Liver (tissue), 9 donors: ENCODE results near the gene USP40. TPM values are rescaled to one million over a fixed set of nuclear protein-coding genes. Genes with fewer than 3 reads are reported as not detected.

Experiments used
- DNase-seq: peaks from one replicate; pipeline ENCODE4 v3.0.0-alpha.2; 2017; ENCODE audit warnings: low spot score
- H3K27ac ChIP-seq, 2 donors: one replicate each; pipeline ENCODE4 v1.7.0; 2013; ENCODE audit warnings: inconsistent platforms in 2 of 2, low read length in 2 of 2, control low read depth in 1 of 2, low read depth in 1 of 2, mild to moderate bottlenecking in 1 of 2
- H3K27me3 ChIP-seq, 4 donors: one replicate each; pipeline versions ENCODE4 v1.6.1 to v1.7.0; 2013; ENCODE audit warnings: low read length in 3 of 4, inconsistent platforms in 1 of 4, mild to moderate bottlenecking in 1 of 4, moderate library complexity in 1 of 4; ENCODE audit not compliant: control insufficient read depth in 4 of 4, insufficient read depth in 4 of 4
- H3K36me3 ChIP-seq, 4 donors: one replicate each; pipeline versions ENCODE4 v1.6.1 to v1.7.0; 2013; ENCODE audit warnings: low read length in 3 of 4, mild to moderate bottlenecking in 3 of 4, low read depth in 1 of 4, moderate library complexity in 1 of 4; ENCODE audit not compliant: control insufficient read depth in 4 of 4, insufficient read depth in 3 of 4
- H3K4me1 ChIP-seq, 4 donors: one replicate each; pipeline versions ENCODE4 v1.6.1 to v1.7.0; 2013; ENCODE audit warnings: low read length in 3 of 4, mild to moderate bottlenecking in 3 of 4, moderate library complexity in 1 of 4; ENCODE audit not compliant: control insufficient read depth in 4 of 4, insufficient read depth in 4 of 4
- H3K4me3 ChIP-seq, 3 donors: one replicate each; pipeline versions ENCODE4 v1.6.1 to v1.7.0; 2013; ENCODE audit warnings: low read length in 3 of 3, control low read depth in 1 of 3, low read depth in 1 of 3, mild to moderate bottlenecking in 1 of 3
- H3K9ac ChIP-seq, 2 donors: one replicate each; pipeline ENCODE4 v1.7.0; 2013; ENCODE audit warnings: low read length in 2 of 2, mild to moderate bottlenecking in 2 of 2, moderate library complexity in 2 of 2, control low read depth in 1 of 2, low read depth in 1 of 2
- H3K9me3 ChIP-seq, 4 donors: one replicate each; pipeline versions ENCODE4 v1.6.1 to v1.7.0; 2013; ENCODE audit warnings: low read length in 3 of 4; ENCODE audit not compliant: control insufficient read depth in 4 of 4
- EGR1 ChIP-seq, 2 donors: IDR thresholded peaks; 2 replicates each; pipeline ENCODE4 v1.6.1; 2016 to 2018; ENCODE audit warnings: antibody characterized with exemption in 2 of 2, low read depth in 2 of 2
- FOXA1 ChIP-seq: IDR thresholded peaks from 2 replicates; pipeline ENCODE4 v1.6.1; 2016; ENCODE audit warnings: antibody characterized with exemption
- FOXA2 ChIP-seq: IDR thresholded peaks from 2 replicates; pipeline ENCODE4 v1.6.1; 2016; ENCODE audit warnings: antibody characterized with exemption
- GABPA ChIP-seq, 2 donors: IDR thresholded peaks in 1 of 2; conservative IDR thresholded peaks in 1 of 2; 2 replicates each; pipeline ENCODE4 v1.6.1; 2016; ENCODE audit warnings: antibody characterized with exemption in 2 of 2, mild to moderate bottlenecking in 1 of 2, moderate library complexity in 1 of 2
- HNF4A ChIP-seq, 2 donors: conservative IDR thresholded peaks; 2 replicates each; pipeline ENCODE4 v1.6.1; 2016; ENCODE audit warnings: antibody characterized with exemption in 2 of 2, mild to moderate bottlenecking in 2 of 2
- HNF4G ChIP-seq: IDR thresholded peaks from 2 replicates; pipeline ENCODE4 v1.6.1; 2016; ENCODE audit warnings: antibody characterized with exemption
- JUND ChIP-seq, 2 donors: IDR thresholded peaks; 2 replicates each; pipeline ENCODE4 v1.6.1; 2016; ENCODE audit warnings: antibody characterized with exemption in 2 of 2
- NR2F2 ChIP-seq: IDR thresholded peaks from 2 replicates; pipeline ENCODE4 v1.6.1; 2016; ENCODE audit warnings: antibody characterized with exemption
- RAD21 ChIP-seq, 2 donors: IDR thresholded peaks; 2 replicates each; pipeline ENCODE4 v1.6.1; 2016; ENCODE audit warnings: antibody characterized with exemption in 2 of 2, mild to moderate bottlenecking in 2 of 2
- RXRA ChIP-seq, 2 donors: IDR thresholded peaks; 2 replicates each; pipeline ENCODE4 v1.6.1; 2017 to 2018; ENCODE audit warnings: antibody characterized with exemption in 2 of 2, mild to moderate bottlenecking in 1 of 2
- SP1 ChIP-seq: IDR thresholded peaks from 2 replicates; pipeline ENCODE4 v1.6.1; 2018; ENCODE audit warnings: antibody characterized with exemption, mild to moderate bottlenecking
- TAF1 ChIP-seq: conservative IDR thresholded peaks from 2 replicates; pipeline ENCODE4 v1.6.1; 2016; ENCODE audit warnings: antibody characterized with exemption, mild to moderate bottlenecking
- YY1 ChIP-seq: IDR thresholded peaks from 2 replicates; pipeline ENCODE4 v1.6.1; 2016; ENCODE audit warnings: antibody characterized with exemption, mild to moderate bottlenecking
- WGBS: extraction: QIAGEN DNeasy Blood & Tissue Kit; methylation state at CpG from one replicate; pipeline ENCODE4 v1.1.7; 2013; 5-methylcytosine and 5-hydroxymethylcytosine counted together
- polyA plus RNA-seq, 2 donors: library from polyadenylated mRNA; stranded (reverse) in 1 of 2; unstranded in 1 of 2; fragments of 200-250 nt in 1 of 2; fragments of >200 nt in 1 of 2; fragmentation: Nextera tagmentation in 1 of 2; extraction: Ambion mirVana in 1 of 2; gene quantifications; one replicate each; pipeline versions ENCODE4 v1.2.1 to v1.2.3, GENCODE V29; 2013 to 2015
- total RNA-seq, 2 donors: library from RNA; depleted of rRNA; stranded (reverse); fragments of >200 nt; gene quantifications; one replicate each; pipeline ENCODE4 v1.2.3, GENCODE V29; 2014
- TF ChIP-seq, protein P1 (sequence below): IDR thresholded peaks from 2 replicates; pipeline ENCODE4 v1.6.1; 2016; ENCODE audit warnings: antibody characterized with exemption
- TF ChIP-seq, protein P2 (sequence below): IDR thresholded peaks from 2 replicates; pipeline ENCODE4 v1.6.1; 2016; ENCODE audit warnings: antibody characterized with exemption
- TF ChIP-seq, protein P3 (sequence below): IDR thresholded peaks from 2 replicates; pipeline ENCODE4 v1.6.1; 2016; ENCODE audit warnings: antibody characterized with exemption, mild to moderate bottlenecking
- TF ChIP-seq, protein P4 (sequence below): IDR thresholded peaks from 2 replicates; pipeline ENCODE4 v1.6.1; 2016; ENCODE audit warnings: antibody characterized with exemption
- TF ChIP-seq, protein P5 (sequence below): fragments of 150-350 bp; IDR thresholded peaks from 2 replicates; pipeline ENCODE4 v1.5.1; 2017; ENCODE audit warnings: improper control_type of control experiment, low read depth, low read length; ENCODE audit not compliant: missing input control
- donor health status: healthy.
- donor health status: healthy.
- donor health status: healthy.
- donor health status: healthy.
- donor health status: healthy.

The USP40 gene
- total and polyA plus RNA-seq, 4 donors, result 12.0 to 29.0 (median 17.1) TPM

DNA sequence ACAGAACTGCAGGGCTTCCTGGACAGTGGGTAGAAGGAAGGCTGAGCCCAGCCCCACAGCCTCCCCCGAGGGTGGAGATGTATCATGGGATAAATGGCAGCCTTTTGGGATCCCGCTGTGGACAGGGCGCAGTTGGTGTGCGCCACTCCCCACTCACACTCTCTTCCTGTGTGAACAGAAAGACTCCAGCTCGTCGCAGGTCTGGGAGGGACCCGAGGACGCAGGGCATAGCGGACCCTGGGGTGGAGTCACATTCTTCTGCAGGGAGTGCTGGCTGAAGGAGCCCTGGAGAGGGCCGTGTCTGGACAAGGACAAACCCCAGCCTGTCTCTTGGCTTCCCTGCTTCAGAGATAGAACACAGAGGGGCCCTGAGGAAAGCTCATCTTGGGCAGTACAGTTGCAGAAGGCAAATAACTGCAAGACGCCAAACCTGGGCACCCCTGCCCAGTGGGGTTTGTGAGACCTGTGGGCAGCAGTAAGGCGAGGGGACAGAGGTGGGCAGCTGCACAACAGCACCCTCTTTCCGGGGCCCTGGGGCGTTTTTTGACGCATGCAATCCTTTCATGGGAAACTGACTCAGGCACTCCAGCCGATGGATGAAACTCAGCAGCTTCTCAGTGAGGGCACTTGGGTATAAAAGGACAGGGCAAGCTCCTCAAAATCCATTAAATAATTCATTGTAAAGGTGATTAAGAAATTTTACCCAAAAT, 101.9 kb downstream of the USP40 start (continued):
- no peak for TF ChIP-seq YY1
- TF ChIP-seq GABPA (IDR thresholded peaks at IDR 0.05 in 1 of 2, conservative IDR thresholded peaks at IDR 0.05 in 1 of 2), result no peak
- no peak for TF ChIP-seq RAD21 (IDR thresholded peaks at IDR 0.05)
- no peak for TF ChIP-seq FOXA2
- no peak for TF ChIP-seq SP1
- TF ChIP-seq, protein P1, sequence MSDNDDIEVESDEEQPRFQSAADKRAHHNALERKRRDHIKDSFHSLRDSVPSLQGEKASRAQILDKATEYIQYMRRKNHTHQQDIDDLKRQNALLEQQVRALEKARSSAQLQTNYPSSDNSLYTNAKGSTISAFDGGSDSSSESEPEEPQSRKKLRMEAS, result no peak
- no peak for TF ChIP-seq HNF4G
- TF ChIP-seq FOXA1, result no peak

DNA sequence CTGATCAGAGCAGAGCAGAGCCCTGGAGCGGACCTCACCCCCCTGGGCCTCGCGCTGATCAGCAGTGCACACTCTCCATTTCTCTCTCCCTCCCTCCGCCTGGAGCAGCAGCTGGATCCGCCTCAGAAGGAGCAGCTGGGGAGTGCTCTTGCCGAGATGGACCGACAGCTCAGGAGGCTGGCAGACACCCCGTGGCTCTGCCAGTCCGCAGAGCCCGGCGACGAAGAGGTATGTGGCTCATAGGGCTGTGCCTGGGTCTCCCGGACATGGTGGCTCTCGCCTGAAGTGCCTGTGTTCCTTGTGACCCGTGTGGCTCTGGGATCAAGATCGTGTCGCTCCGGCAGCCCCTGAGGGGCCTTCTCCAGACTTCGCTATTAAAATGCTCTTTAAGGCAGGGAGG, 102.5 kb downstream of the USP40 start:
- H3K27ac ChIP-seq, result no peak overlapping the region
- TF ChIP-seq, protein P2, sequence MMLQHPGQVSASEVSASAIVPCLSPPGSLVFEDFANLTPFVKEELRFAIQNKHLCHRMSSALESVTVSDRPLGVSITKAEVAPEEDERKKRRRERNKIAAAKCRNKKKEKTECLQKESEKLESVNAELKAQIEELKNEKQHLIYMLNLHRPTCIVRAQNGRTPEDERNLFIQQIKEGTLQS, result no peak
- TF ChIP-seq FOXA1, result no peak
- no peak for TF ChIP-seq EGR1 (IDR thresholded peaks at IDR 0.05; ENCODE audit: low read depth in 2 of 2)
- TF ChIP-seq, protein P1, result no peak
- TF ChIP-seq HNF4G, result no peak
- TF ChIP-seq TAF1, result no peak
- no peak for TF ChIP-seq JUND (IDR thresholded peaks at IDR 0.05)
- no peak for TF ChIP-seq GABPA (IDR thresholded peaks at IDR 0.05 in 1 of 2, conservative IDR thresholded peaks at IDR 0.05 in 1 of 2)
- no peak for TF ChIP-seq RAD21 (IDR thresholded peaks at IDR 0.05)
- no peak for TF ChIP-seq RXRA (IDR thresholded peaks at IDR 0.05)
- no peak for TF ChIP-seq SP1
- no peak for TF ChIP-seq NR2F2
- TF ChIP-seq FOXA2, result no peak
- TF ChIP-seq, protein P3, sequence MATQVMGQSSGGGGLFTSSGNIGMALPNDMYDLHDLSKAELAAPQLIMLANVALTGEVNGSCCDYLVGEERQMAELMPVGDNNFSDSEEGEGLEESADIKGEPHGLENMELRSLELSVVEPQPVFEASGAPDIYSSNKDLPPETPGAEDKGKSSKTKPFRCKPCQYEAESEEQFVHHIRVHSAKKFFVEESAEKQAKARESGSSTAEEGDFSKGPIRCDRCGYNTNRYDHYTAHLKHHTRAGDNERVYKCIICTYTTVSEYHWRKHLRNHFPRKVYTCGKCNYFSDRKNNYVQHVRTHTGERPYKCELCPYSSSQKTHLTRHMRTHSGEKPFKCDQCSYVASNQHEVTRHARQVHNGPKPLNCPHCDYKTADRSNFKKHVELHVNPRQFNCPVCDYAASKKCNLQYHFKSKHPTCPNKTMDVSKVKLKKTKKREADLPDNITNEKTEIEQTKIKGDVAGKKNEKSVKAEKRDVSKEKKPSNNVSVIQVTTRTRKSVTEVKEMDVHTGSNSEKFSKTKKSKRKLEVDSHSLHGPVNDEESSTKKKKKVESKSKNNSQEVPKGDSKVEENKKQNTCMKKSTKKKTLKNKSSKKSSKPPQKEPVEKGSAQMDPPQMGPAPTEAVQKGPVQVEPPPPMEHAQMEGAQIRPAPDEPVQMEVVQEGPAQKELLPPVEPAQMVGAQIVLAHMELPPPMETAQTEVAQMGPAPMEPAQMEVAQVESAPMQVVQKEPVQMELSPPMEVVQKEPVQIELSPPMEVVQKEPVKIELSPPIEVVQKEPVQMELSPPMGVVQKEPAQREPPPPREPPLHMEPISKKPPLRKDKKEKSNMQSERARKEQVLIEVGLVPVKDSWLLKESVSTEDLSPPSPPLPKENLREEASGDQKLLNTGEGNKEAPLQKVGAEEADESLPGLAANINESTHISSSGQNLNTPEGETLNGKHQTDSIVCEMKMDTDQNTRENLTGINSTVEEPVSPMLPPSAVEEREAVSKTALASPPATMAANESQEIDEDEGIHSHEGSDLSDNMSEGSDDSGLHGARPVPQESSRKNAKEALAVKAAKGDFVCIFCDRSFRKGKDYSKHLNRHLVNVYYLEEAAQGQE, result no peak
- TF ChIP-seq, protein P4, sequence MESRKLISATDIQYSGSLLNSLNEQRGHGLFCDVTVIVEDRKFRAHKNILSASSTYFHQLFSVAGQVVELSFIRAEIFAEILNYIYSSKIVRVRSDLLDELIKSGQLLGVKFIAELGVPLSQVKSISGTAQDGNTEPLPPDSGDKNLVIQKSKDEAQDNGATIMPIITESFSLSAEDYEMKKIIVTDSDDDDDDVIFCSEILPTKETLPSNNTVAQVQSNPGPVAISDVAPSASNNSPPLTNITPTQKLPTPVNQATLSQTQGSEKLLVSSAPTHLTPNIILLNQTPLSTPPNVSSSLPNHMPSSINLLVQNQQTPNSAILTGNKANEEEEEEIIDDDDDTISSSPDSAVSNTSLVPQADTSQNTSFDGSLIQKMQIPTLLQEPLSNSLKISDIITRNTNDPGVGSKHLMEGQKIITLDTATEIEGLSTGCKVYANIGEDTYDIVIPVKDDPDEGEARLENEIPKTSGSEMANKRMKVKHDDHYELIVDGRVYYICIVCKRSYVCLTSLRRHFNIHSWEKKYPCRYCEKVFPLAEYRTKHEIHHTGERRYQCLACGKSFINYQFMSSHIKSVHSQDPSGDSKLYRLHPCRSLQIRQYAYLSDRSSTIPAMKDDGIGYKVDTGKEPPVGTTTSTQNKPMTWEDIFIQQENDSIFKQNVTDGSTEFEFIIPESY, result no peak
- TF ChIP-seq HNF4A (conservative IDR thresholded peaks at IDR 0.05), result no peak
- TF ChIP-seq YY1, result no peak
- TF ChIP-seq, protein P5, sequence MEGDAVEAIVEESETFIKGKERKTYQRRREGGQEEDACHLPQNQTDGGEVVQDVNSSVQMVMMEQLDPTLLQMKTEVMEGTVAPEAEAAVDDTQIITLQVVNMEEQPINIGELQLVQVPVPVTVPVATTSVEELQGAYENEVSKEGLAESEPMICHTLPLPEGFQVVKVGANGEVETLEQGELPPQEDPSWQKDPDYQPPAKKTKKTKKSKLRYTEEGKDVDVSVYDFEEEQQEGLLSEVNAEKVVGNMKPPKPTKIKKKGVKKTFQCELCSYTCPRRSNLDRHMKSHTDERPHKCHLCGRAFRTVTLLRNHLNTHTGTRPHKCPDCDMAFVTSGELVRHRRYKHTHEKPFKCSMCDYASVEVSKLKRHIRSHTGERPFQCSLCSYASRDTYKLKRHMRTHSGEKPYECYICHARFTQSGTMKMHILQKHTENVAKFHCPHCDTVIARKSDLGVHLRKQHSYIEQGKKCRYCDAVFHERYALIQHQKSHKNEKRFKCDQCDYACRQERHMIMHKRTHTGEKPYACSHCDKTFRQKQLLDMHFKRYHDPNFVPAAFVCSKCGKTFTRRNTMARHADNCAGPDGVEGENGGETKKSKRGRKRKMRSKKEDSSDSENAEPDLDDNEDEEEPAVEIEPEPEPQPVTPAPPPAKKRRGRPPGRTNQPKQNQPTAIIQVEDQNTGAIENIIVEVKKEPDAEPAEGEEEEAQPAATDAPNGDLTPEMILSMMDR, result no peak
- 97% methylated on average over 19 of the region's 19 CpGs for WGBS
- H3K36me3 ChIP-seq, result peaks cover 15 to 84% (median 30%) of the 10 kb centered on the region in 4 donors
- no peak for DNase-seq
- H3K4me1 ChIP-seq, result no peaks in the 10 kb centered on the region
- no peaks in the 10 kb centered on the region for H3K9me3 ChIP-seq
- no peaks in the 10 kb centered on the region for H3K27me3 ChIP-seq
- H3K4me3 ChIP-seq, result no peak overlapping the region
- no peak overlapping the region for H3K9ac ChIP-seq
